Hepatocyte (in vitro differentiated cells): ENCODE results near the gene CATSPERB.
"Not testable (repeated sequence)": the region's sequence is repeated elsewhere in the genome, so short reads cannot be mapped to it uniquely, and the experiment has no call there.

Experiments
- CTCF ChIP-seq: fragments of 200-600 bp; sonication (generic); IDR thresholded peaks from 2 replicates; pipeline ENCODE4 v1.5.1; 2016; ENCODE audit warnings: antibody characterized with exemption, mild to moderate bottlenecking; ENCODE audit not compliant: poor library complexity
- EZH2 ChIP-seq: fragments of 200-600 bp; sonication (generic); IDR thresholded peaks from 2 replicates; pipeline ENCODE4 v1.6.1; 2016; ENCODE audit warnings: antibody characterized with exemption, mild to moderate bottlenecking, borderline replicate concordance
- EZH2phosphoT487 ChIP-seq: fragments of 200-600 bp; sonication (generic); IDR thresholded peaks from one replicate; pipeline ENCODE4 v1.6.1; 2018; ENCODE audit warnings: antibody characterized with exemption, mild to moderate bottlenecking, low read depth, moderate library complexity; ENCODE audit not compliant: unreplicated experiment, severe bottlenecking

DNA sequence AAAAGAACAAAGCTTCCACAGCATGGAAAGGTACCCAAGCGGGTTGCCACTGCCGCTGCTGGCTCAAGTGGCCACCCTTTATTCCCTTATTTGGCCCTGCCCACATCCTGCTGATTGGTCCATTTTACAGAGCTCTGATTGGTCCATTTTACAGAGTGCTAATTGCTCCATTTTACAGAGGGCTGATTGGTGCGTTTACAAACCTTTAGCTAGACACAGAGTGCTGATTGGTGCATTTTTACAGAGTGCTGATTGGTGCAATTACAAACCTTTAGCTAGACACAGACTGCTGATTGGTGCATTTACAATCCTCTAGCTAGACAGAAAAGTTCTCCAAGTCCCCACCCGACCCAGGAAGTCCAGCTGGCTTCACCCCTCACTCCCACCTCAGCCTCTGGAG, 164.1 kb downstream of the CATSPERB start:
- not testable (repeated sequence) for TF ChIP-seq CTCF, EZH2, EZH2phosphoT487
